Measurements from ENCODE around the gene FAM174B.
"Not testable (repeated sequence)": the region's sequence is repeated elsewhere in the genome, so short reads cannot be mapped to it uniquely, and the experiment has no call there.

FAM174B gene

GRCh38 chr15:92619145-92620101 lies 36.2 kb downstream of the FAM174B start:
- FAIRE-seq (no peak), DNase-seq (ENCODE audit: low spot score) (no peak)

- no peak for FAIRE-seq
- DNase-seq (ENCODE audit: low spot score), result no peak
Measured at GRCh38 chr15:92617549-92618520, 37.7 kb downstream of the FAM174B start.

DNA sequence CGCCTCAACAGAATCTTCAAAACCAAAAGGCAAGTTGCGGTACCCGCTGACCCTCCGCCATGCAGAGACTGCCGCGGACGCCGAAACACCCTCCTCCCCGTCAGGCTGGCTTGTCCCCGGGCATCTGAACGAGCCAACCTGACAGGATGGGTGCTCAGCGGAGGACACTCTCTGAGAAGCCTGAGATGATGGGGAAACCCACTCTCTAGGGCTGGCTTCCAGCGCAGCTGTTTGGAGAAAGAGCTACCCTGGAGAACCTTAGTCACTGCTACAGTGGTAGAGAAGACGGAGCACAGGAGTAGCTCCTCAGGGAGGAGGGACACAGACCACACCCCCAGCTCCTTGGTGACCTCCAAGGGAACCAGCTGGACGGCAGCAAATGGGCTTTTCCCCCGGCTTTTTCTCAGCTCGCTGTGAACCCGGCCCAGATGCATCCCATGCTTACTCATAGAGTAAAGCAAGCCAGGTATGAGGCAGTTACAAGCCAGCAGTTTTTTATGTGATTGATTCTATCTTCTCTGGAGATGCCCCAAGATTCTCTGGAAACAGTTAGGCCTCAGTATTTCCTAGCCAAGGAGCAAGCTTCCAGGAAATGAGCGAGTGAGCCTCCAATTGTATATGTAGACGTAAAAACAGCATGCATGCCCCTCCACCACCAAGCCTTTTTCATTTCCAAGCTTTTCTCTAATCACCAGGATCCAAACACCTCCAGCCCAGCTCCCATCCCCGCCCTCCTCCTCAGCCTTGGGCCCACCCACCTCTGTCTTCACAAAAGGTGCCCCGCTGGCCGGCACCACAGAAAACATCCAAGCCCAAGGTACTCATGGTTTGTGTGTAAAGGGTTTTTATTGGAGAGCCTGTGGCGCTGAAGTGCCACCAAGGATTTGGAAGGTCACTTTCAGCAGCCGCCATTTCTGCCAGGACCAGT lies 38.7 kb downstream of the FAM174B start:
- DNase-seq (ENCODE audit: low spot score), result no peak
- no peak for FAIRE-seq

- DNase-seq (ENCODE audit: low spot score) (no peak), FAIRE-seq (no peak)
Measured at GRCh38 chr15:92614791-92615785, 40.5 kb downstream of the FAM174B start.

DNA sequence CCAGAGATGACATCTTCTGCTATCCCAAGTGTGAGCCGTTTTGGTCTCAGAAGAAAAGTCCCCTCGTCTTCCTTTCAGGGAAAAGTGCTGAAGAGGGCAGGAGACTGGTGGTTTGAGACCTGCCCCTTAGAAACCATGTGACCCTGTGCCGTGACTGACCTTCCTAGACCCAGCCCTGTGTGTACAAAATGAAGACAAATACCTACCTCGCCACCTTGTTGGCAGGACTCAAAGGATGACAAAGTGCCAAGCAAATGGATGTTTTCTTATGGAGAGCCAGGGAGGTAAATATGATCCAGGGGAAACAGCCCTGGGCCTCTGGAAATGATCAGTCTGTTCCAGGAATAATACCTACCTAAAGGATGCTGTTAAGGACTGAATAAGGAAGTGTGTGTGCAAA lies 41.3 kb downstream of the FAM174B start:
- FAIRE-seq, result no peak
- no peak for DNase-seq (ENCODE audit: low spot score)

DNA sequence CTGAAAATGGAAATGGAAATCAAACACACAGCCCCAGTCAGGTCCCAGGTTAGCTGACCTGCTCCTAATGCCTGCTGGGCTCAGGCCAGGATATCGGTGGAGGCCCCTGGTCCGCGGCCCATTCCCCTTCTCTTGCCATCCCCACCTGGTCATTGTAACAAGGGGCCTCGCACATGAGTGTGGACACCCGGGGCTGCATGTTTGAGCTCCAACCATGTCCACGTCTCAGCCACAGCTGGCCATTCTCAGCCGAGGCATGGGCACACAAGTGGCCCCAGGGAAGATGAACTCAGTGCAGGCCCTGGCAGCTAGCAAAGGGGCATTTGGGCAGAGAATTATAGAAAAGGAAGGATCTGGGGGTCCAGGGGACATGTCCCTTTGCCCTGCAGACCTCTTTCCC lies 41.7 kb downstream of the FAM174B start:
- no peak for DNase-seq (ENCODE audit: low spot score)
- FAIRE-seq, result no peak

DNA sequence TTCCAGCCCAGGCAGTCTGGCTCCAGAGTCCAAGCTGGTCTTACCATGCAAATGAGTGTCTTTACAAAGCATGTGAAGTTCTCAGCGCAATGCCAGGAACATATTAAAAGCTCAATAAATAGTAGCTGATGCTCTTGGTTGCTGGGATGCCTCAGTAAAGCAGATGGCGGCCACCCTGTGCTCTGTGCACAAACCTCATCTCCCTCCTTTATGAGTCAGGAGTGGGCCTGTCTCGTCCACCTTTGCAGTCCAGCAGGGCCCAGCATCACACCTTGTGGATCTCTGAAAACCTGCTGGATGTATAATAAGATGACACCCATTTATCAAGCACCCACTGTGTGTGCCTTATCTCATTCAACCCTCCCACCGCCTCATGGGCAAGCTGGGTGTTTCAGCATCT lies 42.7 kb downstream of the FAM174B start:
- DNase-seq (ENCODE audit: low spot score) (no peak), FAIRE-seq (no peak)

- no peak for DNase-seq (ENCODE audit: low spot score)
- no peak for FAIRE-seq
Measured at GRCh38 chr15:92611995-92612745, 43.4 kb downstream of the FAM174B start.

- DNase-seq (ENCODE audit: low spot score) (no peak), FAIRE-seq (no peak)
Measured at GRCh38 chr15:92611150-92611549, 44.4 kb downstream of the FAM174B start.

- DNase-seq (ENCODE audit: low spot score), result no peak
Measured at GRCh38 chr15:92610101-92610520, 45.5 kb downstream of the FAM174B start.

GRCh38 chr15:92608866-92609700 lies 46.5 kb downstream of the FAM174B start:
- no peak for FAIRE-seq

More at GRCh38 chr15:92610101-92610520, 45.5 kb downstream of the FAM174B start:
- no peak for FAIRE-seq

GRCh38 chr15:92606836-92607150 lies 48.8 kb downstream of the FAM174B start:
- not testable (repeated sequence) for FAIRE-seq; DNase-seq (ENCODE audit: low spot score)

More at GRCh38 chr15:92608866-92609700, 46.5 kb downstream of the FAM174B start:
- DNase-seq (ENCODE audit: low spot score), result no peak

DNA sequence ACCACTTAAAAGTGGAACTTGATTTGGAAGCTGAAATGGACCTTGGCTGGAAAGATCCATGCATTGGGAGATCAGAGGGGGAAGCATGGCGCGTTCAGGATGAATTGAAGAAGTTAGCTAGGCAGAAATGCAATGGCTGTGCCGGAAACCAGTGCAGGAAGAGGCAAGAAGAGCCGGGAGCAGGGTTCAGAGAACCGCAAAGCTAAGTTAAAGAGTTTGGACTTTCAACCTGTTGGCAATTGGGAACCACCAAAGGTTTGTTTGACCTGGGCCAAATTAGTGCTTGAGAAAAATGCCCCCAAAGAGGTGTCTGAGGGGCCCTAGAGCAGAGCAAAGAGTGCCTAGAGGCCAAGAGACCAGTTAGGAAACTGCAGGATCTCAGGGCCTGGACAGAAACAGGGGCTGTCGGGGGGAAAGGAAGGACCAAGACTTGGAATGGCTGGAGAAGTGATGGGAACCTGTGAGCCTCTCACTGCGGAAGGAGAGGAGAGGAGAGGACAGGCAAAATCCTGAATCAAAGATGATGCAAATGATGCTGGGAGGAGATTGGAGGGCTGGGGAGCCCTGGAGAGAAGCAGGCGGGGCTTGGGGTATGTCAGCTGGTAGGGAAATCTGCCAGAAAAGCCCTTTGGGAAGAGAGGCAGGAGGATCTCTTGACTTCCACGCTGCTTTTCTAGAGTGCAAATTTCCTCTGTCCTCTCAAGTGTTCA lies 49.3 kb downstream of the FAM174B start:
- DNase-seq (ENCODE audit: low spot score) (no peak), FAIRE-seq (no peak)

GRCh38 chr15:92605225-92605944 lies 50.2 kb downstream of the FAM174B start:
- no peak for DNase-seq (ENCODE audit: low spot score)
- FAIRE-seq, result no peak

DNA sequence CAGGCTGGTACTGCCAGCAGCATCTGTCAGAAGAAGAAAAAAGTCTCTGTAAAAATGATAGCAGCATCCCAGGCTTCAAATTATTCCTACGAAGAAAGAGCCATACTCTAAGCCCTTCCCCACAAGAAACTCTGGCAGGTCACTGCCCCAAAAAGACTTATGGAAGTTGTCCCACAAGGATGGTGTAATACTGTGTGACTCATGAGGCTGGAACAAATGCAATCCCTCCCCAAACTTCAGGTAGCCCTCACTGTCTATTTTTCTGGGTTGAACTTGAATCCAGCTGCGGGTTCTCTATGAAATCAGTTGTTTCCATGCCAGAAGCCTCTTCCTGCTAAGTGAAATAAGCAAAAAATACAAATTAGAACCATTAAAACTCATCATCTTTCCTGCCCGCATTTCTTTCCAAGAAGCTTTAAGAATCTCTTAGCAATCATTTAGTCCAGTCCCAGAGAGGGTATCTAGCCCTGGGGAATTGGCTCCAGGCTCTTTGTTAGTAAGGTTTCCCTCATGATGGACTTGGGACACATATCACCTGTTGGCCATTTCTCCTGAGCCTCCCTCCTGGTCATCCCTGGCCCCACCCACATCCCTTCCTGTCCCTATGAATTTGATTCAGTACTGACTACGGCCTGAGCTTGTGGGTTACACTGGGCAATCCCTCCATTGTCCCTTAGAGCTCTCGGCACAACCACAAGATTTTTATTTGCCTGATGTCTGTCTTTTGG lies 51.7 kb downstream of the FAM174B start:
- FAIRE-seq (no peak), DNase-seq (ENCODE audit: low spot score) (no peak)

DNA sequence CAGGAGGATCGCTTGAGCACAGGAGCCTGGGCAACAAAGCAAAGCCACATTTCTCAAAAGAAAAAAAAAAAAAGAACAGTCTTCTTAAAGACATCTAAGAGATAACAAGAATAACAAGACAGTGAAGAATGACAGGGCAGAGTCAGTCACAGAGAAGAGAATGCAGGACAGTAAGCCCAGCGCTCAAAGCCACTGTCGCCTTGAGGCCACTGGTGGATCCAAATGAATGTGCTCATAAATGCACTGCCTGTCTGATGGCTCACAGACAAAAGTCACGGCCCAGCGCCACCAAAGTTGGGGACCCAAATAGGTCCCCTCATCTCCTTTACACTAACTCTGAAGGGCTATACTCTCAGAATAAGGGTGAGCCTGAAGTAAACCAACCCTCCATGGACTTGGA lies 52.3 kb downstream of the FAM174B start:
- DNase-seq (ENCODE audit: low spot score), result no peak
- FAIRE-seq, result no peak
